HG03064 (cell line): ENCODE results near the gene TAX1BP3.

Experiments
- ATAC-seq: cut with Tn5 transposase; IDR thresholded peaks from one replicate; pipeline ENCODE4 v1.9.1; 2021; ENCODE audit warnings: low read depth; ENCODE audit not compliant: unreplicated experiment

TAX1BP3 gene

DNA sequence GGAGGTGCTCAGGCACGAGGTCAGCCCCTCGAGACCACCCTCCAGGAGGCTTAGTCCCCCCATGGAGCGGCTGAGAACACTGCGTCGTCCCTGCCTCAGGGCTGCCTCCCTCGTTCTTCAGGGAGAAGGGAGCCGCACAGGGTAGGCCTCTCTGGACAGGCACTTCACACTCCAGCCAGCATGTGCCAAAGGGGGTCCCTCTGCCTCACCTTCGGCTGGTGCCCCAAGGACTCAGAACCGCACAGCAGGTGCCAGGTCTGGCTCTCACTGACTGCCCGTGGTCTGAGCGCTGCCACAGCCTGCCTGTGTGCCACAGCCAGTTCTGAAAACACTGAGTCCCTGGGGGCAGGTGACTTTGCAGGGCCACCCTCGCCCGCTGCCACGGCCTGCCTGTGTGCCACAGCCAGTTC lies 20.5 kb upstream of the TAX1BP3 start:
- no peak for ATAC-seq

DNA sequence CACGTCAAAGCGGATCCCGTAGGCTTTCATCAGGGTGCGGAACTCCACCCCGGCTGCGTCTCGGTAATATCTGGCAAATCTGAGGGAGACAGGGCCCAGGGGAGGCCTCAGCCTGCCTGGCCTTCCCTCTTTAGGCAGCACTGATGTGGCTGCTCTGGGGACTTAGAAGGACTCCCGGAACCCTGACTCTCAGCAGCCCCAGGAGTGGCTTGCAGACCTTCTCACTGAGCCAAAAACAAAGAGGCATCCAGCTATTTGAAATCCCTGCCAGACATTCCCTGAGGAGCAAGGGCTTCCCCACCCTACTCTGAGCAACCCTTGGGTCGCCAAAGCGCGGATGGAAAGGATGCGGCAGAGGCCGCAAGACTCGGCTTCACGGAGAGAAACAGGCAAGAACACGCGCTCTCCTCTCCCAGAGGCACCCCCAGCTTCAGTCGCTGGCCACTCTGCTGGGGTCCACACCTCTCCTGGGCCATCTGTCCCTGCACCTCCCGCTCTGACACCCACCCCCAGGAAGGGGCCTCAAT lies 19.7 kb upstream of the TAX1BP3 start:
- ATAC-seq, result no peak

DNA sequence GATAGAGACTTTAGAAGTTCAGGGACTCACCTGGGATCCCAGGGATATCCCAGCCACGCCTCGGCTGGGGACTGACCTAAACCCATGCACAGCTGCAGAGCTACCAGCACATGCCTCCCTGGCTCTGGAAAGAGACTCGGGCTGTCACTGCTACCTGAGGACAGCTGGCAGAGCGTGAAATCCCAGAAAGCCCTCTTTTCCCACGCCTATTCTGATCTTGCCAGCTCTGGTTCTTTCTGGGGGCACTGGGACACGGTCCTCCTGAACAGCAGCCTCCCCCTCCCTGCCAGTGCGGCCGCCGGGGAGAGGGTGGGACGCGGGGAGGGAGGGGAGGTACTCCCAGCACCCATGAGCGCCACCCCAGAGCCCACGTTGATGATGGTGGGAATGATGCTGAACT lies 16.8 kb upstream of the TAX1BP3 start:
- no peak for ATAC-seq

DNA sequence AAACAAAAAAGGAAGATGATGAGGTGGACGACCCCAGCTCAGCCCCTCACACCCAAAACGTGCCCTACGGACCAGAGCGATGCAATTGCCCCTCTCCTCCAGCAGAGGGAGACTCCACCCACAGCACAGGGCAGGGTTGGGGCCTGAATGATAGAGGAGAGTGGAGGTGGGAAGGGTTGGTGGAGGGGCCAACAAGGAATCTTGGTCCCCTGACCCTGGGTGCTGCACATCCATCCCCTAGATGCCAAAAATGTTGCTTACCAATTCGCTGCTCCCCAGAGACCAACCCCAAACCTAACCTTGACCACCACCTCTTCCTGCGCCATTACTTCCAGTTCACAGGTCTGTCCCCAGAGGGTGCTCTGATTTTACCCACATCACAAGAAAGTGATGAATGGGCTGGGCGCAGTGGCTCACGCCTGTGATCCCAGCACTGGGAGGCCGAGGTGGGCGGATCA lies 14.7 kb upstream of the TAX1BP3 start:
- no peak for ATAC-seq

DNA sequence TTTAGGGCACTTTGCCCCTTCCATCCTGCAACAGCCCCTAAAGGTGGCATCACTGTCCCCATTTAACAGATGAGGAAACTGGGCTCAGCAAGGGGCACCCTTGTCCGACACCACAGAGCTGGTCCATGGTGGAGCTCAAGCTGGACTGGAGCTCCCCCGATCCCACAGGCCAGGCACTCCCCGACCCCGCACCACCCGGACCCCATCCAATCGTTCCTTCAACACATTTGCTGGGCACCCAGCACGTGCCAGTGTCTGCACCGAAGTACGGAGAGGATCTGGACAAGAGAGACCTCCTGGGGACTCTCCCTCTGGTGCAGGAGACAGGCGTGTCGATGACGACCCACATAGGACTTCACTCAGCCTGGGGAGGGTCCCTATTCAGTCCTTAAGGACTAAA lies 13.7 kb upstream of the TAX1BP3 start:
- no peak for ATAC-seq

DNA sequence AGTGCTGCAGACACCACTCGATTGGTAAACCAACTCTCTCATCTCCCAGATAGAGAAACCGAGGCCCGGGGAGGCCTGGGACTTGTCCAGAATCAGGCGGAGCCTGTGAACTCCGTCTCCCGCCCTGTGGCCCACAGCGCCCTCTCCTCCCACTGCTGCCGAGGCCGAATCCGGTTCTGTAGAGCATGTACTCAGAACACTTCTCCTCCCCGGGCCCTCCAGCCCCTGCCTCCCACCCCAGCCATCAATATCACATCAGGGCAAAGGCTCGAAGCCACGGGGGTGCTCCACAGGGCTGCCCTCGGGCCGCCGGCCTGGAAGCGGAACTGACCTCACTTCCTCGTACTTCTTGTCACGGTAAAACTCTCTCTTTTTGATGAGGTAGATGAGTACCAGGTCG lies 13.2 kb upstream of the TAX1BP3 start:
- ATAC-seq, result no peak

DNA sequence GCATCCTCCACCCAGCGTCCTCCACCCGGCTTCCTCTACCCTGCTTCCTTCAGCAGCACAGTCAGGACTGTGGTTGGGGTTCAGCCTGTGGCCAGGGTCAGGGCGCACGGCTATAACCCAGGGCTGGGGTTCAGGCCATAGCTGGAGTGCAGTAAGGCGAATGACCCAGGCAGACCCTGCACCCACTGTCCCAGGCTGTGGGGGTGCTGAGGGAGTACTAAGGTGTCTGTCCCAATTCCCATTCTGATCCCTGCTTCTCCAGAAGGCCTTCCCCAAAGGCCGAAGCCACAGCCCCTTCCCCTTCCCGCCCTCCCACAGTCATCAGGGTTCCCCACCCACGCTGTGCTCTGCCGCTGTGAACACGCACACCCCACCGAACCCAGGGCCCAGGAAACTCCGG lies 12.7 kb upstream of the TAX1BP3 start:
- no peak for ATAC-seq

DNA sequence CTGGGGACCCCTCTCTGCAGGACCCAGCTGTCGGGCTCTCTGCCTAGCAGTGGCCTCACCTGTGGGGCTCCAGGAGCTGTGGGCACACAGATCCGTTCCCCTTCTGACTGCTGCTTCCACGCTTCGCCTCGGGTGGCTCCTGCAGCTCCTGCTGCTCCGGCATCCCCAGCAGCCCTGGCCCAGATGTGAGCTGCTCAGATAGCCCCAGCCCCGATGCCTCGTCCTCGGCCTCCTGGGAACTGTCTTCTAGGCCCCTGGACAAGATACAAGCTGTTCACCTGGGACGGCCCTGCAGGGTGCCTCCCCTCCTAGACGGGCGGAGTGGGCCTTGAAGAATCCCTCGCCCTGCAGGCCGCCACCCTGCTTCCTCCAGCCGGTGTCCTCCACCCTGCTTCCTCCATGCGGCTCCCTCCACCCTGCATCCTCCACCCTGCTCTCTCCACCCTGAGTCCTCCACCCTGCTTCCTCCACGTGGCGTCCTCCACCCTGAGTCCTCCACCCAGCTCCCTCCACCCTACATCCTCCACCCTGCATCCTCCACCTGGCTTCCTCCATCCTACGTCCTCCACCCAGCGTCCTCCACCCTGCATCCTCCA lies 11.3 kb upstream of the TAX1BP3 start:
- no peak for ATAC-seq

DNA sequence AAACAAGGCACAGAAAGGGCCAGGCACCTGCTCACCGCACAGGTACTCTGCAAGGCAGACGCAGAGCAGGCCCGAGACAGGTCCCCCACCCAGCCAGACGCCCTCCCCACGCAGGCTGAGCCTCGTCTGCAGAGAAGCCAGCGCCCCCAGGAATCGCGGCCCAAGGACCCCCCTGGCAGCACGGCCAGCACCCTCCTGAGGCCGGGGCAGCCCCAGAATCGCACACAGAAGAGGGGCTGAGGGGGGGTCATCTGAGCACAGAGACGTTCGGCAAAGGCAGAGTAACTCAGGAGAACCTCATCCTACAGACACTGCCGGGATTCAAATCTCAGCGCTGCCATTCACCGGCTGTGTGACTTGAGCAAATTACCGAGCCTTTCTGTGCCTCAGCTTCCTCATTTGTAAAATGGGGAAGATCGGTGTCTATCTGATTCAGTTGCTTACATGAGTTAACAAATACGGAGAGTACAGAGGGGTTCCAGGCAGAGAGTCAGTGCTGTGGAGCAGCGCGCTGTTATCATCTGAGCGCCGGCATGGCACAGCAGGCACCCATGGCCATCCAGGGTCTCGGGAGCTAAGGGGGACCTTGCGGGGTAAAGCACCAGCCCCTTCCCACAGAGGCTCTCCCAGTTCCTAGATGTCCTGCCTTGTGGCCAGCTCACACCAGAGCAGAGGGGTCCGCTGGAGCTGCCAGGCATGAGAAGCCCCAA lies 10.6 kb upstream of the TAX1BP3 start:
- no peak for ATAC-seq

DNA sequence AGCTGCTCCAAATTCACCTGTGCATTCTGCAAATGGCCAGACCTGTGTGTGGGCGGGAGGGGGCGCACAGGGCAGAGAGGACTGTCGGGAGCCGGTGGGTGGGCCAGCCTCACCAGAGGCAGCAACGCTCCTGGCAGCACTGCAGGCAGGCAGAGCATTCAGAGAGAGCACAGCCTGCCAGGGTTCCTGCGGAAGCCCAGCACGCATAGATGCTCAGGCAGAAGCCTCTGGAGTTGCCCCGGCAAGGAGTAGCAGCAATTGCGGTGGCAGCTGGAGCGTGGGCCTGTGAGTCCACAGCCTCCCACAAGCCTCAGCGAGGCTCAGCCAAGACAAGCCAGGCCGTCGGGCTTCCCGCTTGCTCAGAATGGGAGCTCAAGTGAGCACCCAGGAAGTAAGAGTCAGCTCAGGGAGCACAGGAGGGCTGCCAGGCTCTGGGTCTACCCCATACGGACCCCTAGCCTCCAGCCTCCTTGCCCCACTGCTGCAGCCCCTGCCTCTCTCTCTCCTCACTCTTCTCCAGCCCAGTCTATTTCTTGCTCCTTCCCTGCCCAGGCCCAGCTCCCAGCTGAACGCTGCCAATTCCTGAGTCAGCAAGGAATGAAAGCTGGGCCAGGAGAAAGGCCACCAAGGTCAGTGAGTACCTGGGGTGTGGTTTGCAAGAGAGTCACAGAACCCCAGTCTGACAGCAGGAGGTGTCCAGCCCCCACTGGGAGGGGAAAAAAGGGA lies 9.9 kb upstream of the TAX1BP3 start:
- no peak for ATAC-seq

DNA sequence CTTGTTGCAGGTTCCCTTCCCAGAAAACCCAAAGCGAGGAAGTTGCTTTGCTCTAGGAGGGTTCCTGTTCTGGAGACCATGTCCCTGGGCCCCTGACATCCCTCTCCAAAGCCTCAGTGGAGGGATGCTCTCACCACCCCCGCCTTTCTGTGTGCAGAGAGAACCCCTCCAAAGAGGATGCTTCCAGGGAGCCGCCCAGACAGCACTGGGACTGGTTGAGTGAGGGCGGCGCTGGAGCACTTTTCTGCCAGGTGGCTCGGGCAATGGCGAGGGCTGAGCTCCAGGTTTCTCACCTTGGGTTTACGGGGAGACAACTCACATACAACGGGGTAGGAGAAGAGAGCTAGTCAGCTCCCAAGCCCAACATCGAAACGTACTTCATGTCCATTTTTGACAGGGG lies 7.5 kb upstream of the TAX1BP3 start:
- no peak for ATAC-seq

DNA sequence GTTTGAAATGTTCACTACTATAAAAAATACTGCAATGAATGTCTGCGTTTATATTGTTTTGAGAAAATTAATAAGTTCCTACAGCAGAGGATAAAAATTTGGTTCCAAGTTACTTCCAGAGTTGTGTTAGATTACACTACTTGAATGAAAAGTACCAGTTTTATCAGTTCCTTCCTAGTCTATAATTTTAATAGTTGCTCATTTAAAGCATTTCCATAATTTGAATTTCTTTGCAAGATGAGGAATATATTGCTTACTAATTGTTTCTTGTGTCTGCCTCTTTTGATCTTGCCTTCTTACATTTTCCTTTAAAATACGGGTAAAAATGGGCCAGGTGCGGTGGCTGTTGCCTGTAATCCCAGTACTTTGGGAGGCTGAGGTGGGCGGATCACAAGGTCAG lies 4.2 kb upstream of the TAX1BP3 start:
- ATAC-seq, result no peak

DNA sequence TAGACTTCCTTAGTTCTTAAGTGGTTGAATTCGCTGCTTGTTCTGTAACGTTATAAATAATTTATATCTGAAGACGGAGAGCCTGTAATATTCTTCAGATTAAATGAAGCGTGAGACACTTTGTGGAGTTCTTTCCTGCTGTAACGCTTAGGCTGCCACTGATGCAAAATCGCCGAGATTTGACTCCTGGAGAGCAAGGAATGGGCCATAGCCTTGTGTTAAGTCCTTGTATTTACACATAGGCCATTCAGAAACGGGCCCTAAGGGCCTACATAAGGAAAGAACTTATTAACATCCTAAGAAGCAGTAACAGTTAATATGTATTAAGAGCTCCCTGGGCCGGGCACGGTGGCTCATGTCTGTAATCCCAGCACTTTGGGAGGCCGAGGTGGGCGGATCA lies 1.2 kb upstream of the TAX1BP3 start:
- ATAC-seq, result no peak

DNA sequence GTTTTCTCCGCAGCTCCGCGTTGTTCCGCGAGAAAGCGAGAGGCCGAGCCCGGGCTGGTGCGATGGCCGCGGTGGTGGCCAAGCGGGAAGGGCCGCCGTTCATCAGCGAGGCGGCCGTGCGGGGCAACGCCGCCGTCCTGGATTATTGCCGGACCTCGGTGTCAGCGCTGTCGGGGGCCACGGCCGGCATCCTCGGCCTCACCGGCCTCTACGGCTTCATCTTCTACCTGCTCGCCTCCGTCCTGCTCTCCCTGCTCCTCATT lies 638 bp upstream of the TAX1BP3 start:
- peak; percentile 16 for ATAC-seq

DNA sequence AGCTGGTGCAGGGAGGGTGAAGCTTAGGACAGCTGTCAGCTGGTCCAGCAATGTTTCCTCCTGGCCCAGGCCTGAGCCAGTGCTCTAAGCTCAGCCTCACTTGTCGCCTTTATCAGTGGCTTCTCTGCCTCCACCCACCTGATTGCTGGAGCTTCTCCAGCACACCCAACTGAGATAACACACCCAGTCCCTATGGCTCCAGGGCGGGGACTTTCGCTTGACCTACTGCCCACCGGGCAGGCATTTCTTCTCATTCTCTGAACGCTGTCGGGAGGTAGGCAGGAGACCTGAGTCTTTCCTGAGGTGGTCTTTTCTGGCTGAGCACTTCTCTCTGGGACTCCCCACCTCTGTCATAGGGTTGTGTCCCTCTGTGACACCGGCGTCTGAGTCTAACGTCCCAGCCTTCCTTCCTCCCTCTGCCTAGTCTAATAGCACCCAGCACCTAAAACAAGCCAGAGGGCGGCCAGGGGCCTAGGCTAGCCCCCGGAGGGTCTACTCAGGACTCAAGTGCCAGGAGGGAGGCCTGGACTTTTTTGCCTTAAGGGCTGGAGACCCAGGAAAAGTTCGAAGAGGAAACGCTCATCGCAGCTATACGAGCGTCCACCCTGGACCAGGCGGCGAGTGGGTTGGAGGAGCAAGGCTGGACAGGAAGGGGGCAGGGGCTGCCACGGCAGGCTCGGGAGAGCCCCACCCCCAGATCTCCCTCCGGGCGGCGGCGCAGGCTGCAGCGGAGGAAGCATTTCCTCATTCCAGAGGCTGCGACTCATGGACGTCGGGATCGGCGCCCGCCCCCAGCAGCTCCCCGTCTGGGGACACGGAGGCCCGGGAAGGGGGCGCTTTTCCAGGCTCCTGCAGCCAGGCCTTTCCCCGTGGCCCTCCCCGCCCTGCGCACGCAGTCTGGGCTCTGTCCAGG lies 756 bp downstream of the TAX1BP3 start:
- ATAC-seq, result peak; percentile 15

DNA sequence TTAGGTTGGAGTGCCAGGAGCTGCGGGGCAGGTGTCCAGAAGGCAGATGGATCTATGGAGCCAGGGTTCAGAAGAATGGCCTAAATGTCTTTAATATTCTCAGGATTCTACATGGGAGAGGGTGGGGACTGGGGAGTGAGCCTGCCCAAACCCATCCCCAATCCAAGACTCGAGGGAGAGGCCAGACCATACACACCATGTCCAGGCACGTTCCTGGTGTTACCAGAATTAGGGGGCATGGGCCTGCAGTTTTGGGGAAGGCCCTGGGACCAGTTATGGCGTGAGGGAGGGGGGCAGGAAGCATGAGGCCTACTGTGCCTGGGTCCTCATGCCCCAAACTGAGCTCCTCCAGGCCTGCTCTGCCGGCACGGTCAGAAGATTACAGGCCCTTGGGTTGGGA lies 1.9 kb downstream of the TAX1BP3 start:
- no peak for ATAC-seq

DNA sequence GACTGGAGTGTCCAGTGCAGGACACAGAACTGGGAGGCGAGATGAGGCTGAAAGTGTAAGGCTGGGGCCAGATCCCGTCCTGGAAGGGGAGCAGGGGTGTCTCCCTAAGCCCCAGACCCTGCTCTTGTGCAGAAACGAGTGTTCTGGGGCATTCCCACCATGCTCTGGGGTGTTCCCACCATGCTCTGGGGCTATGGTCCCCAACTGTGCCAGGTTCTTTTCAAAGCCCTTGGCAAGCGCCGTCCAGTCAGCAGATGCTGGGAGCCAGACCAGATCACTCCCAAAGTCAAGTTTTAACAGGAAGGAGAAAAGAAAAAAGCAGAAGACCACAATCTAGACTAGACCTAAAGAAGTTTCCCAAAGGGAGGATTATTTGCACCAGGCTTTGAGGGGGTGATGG lies 2.5 kb downstream of the TAX1BP3 start:
- ATAC-seq, result no peak

DNA sequence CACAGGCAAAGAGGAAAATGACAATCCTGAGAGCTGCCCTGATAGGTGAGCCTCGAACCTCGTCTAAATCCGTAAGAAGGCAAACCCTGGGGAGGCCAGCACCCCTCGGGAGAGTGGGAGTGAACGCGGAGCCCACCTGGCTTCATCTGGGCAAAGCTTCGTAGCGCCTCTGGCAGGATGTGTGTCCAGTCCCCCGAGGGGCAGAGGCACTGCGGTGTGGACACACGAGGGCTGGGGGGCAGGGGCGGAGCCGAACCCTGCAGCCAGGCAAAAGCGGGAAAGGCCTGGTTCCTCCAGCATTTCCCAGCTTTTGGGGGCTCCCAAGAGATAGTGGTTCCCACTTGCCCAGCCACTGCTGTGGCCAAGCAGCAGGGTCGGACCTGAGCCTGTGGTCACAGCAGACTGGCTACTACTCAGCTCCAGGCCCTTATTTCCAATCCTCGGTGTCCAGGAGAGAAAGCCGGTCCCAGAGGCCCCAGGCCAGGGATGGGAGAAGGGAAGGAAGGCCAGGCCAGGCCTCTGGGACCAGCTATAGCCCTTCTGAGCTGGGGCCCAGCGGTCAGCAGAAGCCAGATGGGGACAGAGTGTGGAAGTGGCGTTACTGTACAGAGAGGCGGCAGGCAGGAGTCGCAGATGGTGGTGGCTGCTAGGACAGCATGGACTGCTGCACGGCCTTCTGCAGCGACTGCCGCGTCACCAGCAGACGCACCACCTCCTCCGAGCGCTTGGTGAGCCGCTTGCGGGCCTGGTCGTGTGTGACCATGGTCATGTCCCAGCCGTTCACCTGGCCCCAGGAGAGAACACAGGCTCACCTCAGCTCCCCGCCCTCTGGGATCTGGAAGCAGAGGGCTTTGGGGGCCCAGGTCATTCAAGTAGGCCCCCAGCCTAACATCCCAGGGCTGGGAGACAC lies 5.0 kb downstream of the TAX1BP3 start:
- ATAC-seq, result no peak

DNA sequence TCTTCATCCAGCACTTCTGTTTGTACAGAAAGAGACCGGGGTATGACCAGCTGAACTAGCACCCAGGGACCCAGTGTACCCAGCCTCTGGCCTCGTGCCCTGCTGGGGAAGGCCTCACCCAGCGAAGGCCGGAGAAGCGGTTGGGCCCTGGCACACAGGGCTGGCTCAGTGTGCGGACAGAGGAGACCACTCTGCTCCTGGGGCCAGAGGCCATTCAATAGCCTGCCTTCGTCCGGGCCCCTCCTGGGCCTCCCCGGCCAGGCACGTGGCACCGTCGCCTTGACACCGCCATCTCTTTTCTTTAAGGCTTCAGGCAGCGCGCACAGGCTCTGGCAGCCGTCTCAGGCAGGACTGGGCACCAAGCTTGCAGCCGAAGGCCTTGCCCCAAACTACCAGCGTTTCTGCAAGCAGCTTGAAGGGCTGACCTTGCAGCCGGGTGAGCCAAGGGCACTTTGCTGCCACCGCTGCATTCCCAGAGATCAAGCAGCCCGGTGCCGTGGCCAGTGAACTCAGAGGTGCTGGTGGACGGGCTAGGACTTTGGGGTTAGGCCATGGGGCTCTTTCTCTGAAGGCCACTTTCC lies 8.0 kb downstream of the TAX1BP3 start:
- ATAC-seq, result no peak
